ENCODE results near the gene CTNNA3.

The CTNNA3 gene

GRCh38 chr10:66283874-66284464, 1412.0 kb downstream of the CTNNA3 start:
- no peaks in the 10 kb centered on the region for H3K4me1 ChIP-seq (ENCODE audit: control insufficient read depth, insufficient read depth, low read length)
- ChIA-PET CTCF (interaction anchor here (0.6 kb wide), 1 partner anchor 145 kb away, joined by 3 read pairs; no protein-coding TSS in a partner anchor), POLR2A (no interaction called here)
- no peaks in the 10 kb centered on the region for H3K9me3 ChIP-seq (ENCODE audit: control insufficient read depth, insufficient read depth, low read depth, low read length)
- no peaks in the 10 kb centered on the region for H3K36me3 ChIP-seq (ENCODE audit: control insufficient read depth in 2 of 2, insufficient read depth in 1 of 2, low read length in 2 of 2)
- TF ChIP-seq, protein P1, sequence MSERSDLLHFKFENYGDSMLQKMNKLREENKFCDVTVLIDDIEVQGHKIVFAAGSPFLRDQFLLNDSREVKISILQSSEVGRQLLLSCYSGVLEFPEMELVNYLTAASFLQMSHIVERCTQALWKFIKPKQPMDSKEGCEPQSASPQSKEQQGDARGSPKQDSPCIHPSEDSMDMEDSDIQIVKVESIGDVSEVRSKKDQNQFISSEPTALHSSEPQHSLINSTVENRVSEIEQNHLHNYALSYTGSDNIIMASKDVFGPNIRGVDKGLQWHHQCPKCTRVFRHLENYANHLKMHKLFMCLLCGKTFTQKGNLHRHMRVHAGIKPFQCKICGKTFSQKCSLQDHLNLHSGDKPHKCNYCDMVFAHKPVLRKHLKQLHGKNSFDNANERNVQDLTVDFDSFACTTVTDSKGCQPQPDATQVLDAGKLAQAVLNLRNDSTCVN (tag by site-specific recombination; optimal IDR thresholded peaks at IDR 0.05), result no peak
- TF ChIP-seq ZNF747 (tag by site-specific recombination; IDR thresholded peaks at IDR 0.05) (no peak), PRDM10 (tag by site-specific recombination; IDR thresholded peaks at IDR 0.05) (no peak), ZNF843 (tag by site-specific recombination; IDR thresholded peaks at IDR 0.05) (no peak), INSM2 (tag by site-specific recombination; IDR thresholded peaks at IDR 0.05) (no peak), MEIS1 (CRISPR knock-in tag; IDR thresholded peaks at IDR 0.05; ENCODE audit: borderline replicate concordance) (no peak), KLF7 (tag by site-specific recombination; IDR thresholded peaks at IDR 0.05; ENCODE audit: borderline replicate concordance) (no peak), OVOL3 (tag by site-specific recombination; IDR thresholded peaks at IDR 0.05) (no peak)
- TF ChIP-seq, protein P2, sequence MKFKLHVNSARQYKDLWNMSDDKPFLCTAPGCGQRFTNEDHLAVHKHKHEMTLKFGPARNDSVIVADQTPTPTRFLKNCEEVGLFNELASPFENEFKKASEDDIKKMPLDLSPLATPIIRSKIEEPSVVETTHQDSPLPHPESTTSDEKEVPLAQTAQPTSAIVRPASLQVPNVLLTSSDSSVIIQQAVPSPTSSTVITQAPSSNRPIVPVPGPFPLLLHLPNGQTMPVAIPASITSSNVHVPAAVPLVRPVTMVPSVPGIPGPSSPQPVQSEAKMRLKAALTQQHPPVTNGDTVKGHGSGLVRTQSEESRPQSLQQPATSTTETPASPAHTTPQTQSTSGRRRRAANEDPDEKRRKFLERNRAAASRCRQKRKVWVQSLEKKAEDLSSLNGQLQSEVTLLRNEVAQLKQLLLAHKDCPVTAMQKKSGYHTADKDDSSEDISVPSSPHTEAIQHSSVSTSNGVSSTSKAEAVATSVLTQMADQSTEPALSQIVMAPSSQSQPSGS (tag by site-specific recombination; IDR thresholded peaks at IDR 0.05; ENCODE audit: low read depth), result no peak
- H3K4me3 ChIP-seq (ENCODE audit: low read depth, low read length), result no peak overlapping the region
- no peak overlapping the region for H3K27ac ChIP-seq (ENCODE audit: extremely low read depth, low read depth, low read length)

DNA sequence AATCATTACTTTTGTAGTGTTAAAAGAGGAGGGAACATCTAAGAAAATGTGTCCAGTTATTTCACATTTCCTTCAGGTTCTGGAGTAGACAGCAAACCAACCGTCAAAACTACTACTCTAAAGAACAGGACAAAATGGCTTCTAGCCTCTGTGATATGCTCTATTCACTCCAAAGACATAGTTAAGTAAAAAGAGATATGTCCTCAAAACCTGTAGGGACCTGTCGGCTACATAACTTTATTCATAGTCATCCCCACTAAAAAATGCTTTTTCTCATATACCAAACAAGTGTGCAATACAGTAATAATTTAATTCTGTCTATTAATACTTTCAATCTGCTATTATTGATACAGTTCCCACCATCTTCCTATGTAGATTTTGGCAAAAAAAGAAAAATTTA, 1412.9 kb downstream of the CTNNA3 start:
- CTCF ChIA-PET, result interaction anchor here (0.5 kb wide), 1 partner anchor 24 kb away, joined by 3 read pairs; no protein-coding TSS in a partner anchor
- POLR2A ChIA-PET, result no interaction called here
- Histone ChIP-seq H3K4me1 (ENCODE audit: control insufficient read depth, insufficient read depth, low read length) (no peaks in the 10 kb centered on the region), H3K36me3 (ENCODE audit: control insufficient read depth in 2 of 2, insufficient read depth in 1 of 2, low read length in 2 of 2) (no peaks in the 10 kb centered on the region), H3K9me3 (ENCODE audit: control insufficient read depth, insufficient read depth, low read depth, low read length) (no peaks in the 10 kb centered on the region), H3K27ac (ENCODE audit: extremely low read depth, low read depth, low read length) (no peak overlapping the region), H3K4me3 (ENCODE audit: low read depth, low read length) (no peak overlapping the region)
- TF ChIP-seq PRDM1 (tag by site-specific recombination; IDR thresholded peaks at IDR 0.05) (no peak), ZNF239 (tag by site-specific recombination; IDR thresholded peaks at IDR 0.05) (no peak), GFI1B (tag by site-specific recombination; IDR thresholded peaks at IDR 0.05) (no peak), KLF7 (tag by site-specific recombination; IDR thresholded peaks at IDR 0.05; ENCODE audit: borderline replicate concordance) (no peak), ZNF580 (tag by site-specific recombination; IDR thresholded peaks at IDR 0.05) (no peak), ZNF23 (tag by site-specific recombination; IDR thresholded peaks at IDR 0.05; ENCODE audit: borderline replicate concordance) (no peak), ZBTB44 (tag by site-specific recombination; IDR thresholded peaks at IDR 0.05) (no peak), ZNF488 (tag by site-specific recombination; IDR thresholded peaks at IDR 0.05) (no peak)
- TF ChIP-seq, protein P3, sequence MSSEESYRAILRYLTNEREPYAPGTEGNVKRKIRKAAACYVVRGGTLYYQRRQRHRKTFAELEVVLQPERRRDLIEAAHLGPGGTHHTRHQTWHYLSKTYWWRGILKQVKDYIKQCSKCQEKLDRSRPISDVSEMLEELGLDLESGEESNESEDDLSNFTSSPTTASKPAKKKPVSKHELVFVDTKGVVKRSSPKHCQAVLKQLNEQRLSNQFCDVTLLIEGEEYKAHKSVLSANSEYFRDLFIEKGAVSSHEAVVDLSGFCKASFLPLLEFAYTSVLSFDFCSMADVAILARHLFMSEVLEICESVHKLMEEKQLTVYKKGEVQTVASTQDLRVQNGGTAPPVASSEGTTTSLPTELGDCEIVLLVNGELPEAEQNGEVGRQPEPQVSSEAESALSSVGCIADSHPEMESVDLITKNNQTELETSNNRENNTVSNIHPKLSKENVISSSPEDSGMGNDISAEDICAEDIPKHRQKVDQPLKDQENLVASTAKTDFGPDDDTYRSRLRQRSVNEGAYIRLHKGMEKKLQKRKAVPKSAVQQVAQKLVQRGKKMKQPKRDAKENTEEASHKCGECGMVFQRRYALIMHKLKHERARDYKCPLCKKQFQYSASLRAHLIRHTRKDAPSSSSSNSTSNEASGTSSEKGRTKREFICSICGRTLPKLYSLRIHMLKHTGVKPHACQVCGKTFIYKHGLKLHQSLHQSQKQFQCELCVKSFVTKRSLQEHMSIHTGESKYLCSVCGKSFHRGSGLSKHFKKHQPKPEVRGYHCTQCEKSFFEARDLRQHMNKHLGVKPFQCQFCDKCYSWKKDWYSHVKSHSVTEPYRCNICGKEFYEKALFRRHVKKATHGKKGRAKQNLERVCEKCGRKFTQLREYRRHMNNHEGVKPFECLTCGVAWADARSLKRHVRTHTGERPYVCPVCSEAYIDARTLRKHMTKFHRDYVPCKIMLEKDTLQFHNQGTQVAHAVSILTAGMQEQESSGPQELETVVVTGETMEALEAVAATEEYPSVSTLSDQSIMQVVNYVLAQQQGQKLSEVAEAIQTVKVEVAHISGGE (tag by site-specific recombination; conservative IDR thresholded peaks at IDR 0.05; ENCODE audit: low read depth), result no peak
